ENCODE measurements around the gene FFAR3. TPM values are rescaled to one million over a fixed set of nuclear protein-coding genes. Genes with fewer than 3 reads are reported as not detected.
A peak's percentile ranks its signal among the peaks of the same experiment; 100 is the strongest.

FFAR3 gene
- total RNA-seq, 1 experiment from 2014 or later = not detected

GRCh38 chr19:35321291-35321690 lies 37.0 kb upstream of the FFAR3 start:
- H3K9me2 ChIP-seq (replicated peaks; ENCODE audit: low read length) = no peaks in the 10 kb centered on the region
- ATAC-seq (no peak), DNase-seq (no peak)
- no TSS peak for BruUV-seq (replicated peaks)
- H3K9ac ChIP-seq (ENCODE audit: low read length) = no peak overlapping the region
- H3K36me3 ChIP-seq (ENCODE audit: low read depth, low read length) = no peaks in the 10 kb centered on the region
- peaks cover 13% of the 10 kb centered on the region for H3K4me1 ChIP-seq (ENCODE audit: insufficient read depth, low read length)
- no peaks in the 10 kb centered on the region for H3F3A ChIP-seq (ENCODE audit: low read length, unreplicated experiment)
- H3K9me3 ChIP-seq (ENCODE audit: low read length) = no peaks in the 10 kb centered on the region
- intact Hi-C loops (cut with micrococcal nuclease) = no loop called here
- H3K27ac ChIP-seq (ENCODE audit: low read length) = no peak overlapping the region
- TF ChIP-seq EZH2 (IDR thresholded peaks at IDR 0.05; ENCODE audit: low read length, unreplicated experiment) (no peak), EZH2phosphoT487 (IDR thresholded peaks at IDR 0.05; ENCODE audit: borderline replicate concordance, low read length) (no peak), CTCF (conservative IDR thresholded peaks at IDR 0.05; ENCODE audit: low read depth, low read length) (no peak)
- no peak overlapping the region for H3K4me2 ChIP-seq (ENCODE audit: low read length)
- no peak overlapping the region for H3K4me3 ChIP-seq (ENCODE audit: low read length)
- ChIA-PET POLR2A (ENCODE audit: unreplicated experiment) (no interaction called here), CTCF (no interaction called here)
- H3K79me2 ChIP-seq (ENCODE audit: low read length) = no peaks in the 10 kb centered on the region
- no peaks in the 10 kb centered on the region for H3K27me3 ChIP-seq (ENCODE audit: low read length)
- no peak overlapping the region for H2AFZ ChIP-seq (ENCODE audit: low read length)
- H4K20me1 ChIP-seq (ENCODE audit: low read length) = no peaks in the 10 kb centered on the region

GRCh38 chr19:35322014-35322413 lies 36.2 kb upstream of the FFAR3 start:
- no peak overlapping the region for H2AFZ ChIP-seq (ENCODE audit: low read length)
- H3K27me3 ChIP-seq (ENCODE audit: low read length) = no peaks in the 10 kb centered on the region
- no peak for ATAC-seq
- DNase-seq = no peak
- no peak overlapping the region for H3K4me2 ChIP-seq (ENCODE audit: low read length)
- TF ChIP-seq EZH2phosphoT487 (IDR thresholded peaks at IDR 0.05; ENCODE audit: borderline replicate concordance, low read length) (no peak), CTCF (conservative IDR thresholded peaks at IDR 0.05; ENCODE audit: low read depth, low read length) (no peak), EZH2 (IDR thresholded peaks at IDR 0.05; ENCODE audit: low read length, unreplicated experiment) (no peak)
- no peak overlapping the region for H3K27ac ChIP-seq (ENCODE audit: low read length)
- H3K9ac ChIP-seq (ENCODE audit: low read length) = no peak overlapping the region
- no peaks in the 10 kb centered on the region for H3F3A ChIP-seq (ENCODE audit: low read length, unreplicated experiment)
- H4K20me1 ChIP-seq (ENCODE audit: low read length) = no peaks in the 10 kb centered on the region
- no peaks in the 10 kb centered on the region for H3K9me3 ChIP-seq (ENCODE audit: low read length)
- ChIA-PET POLR2A (ENCODE audit: unreplicated experiment) (no interaction called here), CTCF (no interaction called here)
- H3K4me1 ChIP-seq (ENCODE audit: insufficient read depth, low read length) = peaks cover 13% of the 10 kb centered on the region
- no peaks in the 10 kb centered on the region for H3K36me3 ChIP-seq (ENCODE audit: low read depth, low read length)
- no peaks in the 10 kb centered on the region for H3K9me2 ChIP-seq (replicated peaks; ENCODE audit: low read length)
- BruUV-seq (replicated peaks) = no TSS peak
- H3K4me3 ChIP-seq (ENCODE audit: low read length) = no peak overlapping the region
- H3K79me2 ChIP-seq (ENCODE audit: low read length) = no peaks in the 10 kb centered on the region
- intact Hi-C loops (cut with micrococcal nuclease) = no loop called here

DNA sequence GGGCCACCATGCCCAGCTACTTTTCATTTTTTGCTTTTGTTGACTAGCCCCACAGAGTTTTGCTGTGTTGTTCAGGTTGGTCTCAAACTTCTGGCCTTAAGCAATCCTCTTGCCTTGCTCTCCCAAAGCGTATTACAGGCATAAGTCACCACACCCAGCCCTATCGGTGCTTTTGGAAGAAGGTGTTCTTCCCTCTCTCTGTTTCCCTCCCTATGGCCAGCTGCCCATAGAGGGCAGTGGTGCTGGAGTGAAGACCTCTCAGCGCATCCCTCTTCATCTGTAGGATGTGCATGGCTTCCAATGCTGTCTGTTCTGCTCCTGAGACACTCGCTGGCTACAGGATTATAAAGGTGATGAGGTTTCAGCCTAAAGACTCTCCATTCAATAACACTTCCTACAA lies 30.6 kb upstream of the FFAR3 start:
- Histone ChIP-seq H3K4me2 (ENCODE audit: low read length) (no peak overlapping the region), H3K4me3 (ENCODE audit: low read length) (no peak overlapping the region), H3F3A (ENCODE audit: low read length, unreplicated experiment) (no peaks in the 10 kb centered on the region), H3K9me2 (replicated peaks; ENCODE audit: low read length) (no peaks in the 10 kb centered on the region), H3K9ac (ENCODE audit: low read length) (no peak overlapping the region), H3K27me3 (ENCODE audit: low read length) (no peaks in the 10 kb centered on the region), H4K20me1 (ENCODE audit: low read length) (no peaks in the 10 kb centered on the region), H3K4me1 (ENCODE audit: insufficient read depth, low read length) (no peaks in the 10 kb centered on the region), H3K27ac (ENCODE audit: low read length) (no peak overlapping the region), H3K36me3 (ENCODE audit: low read depth, low read length) (no peaks in the 10 kb centered on the region), H2AFZ (ENCODE audit: low read length) (no peak overlapping the region), H3K79me2 (ENCODE audit: low read length) (no peaks in the 10 kb centered on the region), H3K9me3 (ENCODE audit: low read length) (no peaks in the 10 kb centered on the region)
- intact Hi-C loops (cut with micrococcal nuclease) = no loop called here
- BruUV-seq (replicated peaks) = no TSS peak
- ATAC-seq = no peak
- TF ChIP-seq EZH2phosphoT487 (IDR thresholded peaks at IDR 0.05; ENCODE audit: borderline replicate concordance, low read length) = no peak
- TF ChIP-seq EZH2 (IDR thresholded peaks at IDR 0.05; ENCODE audit: low read length, unreplicated experiment) = no peak
- peak; percentile 36; the same call in 1 of the 2 replicates for TF ChIP-seq CTCF (conservative IDR thresholded peaks at IDR 0.05; ENCODE audit: low read depth, low read length)
- ChIA-PET CTCF (no interaction called here), POLR2A (ENCODE audit: unreplicated experiment) (no interaction called here)
- peak; percentile 8 for DNase-seq
